SJCRH30 (cell line): ENCODE data around the gene NOTCH2. TPM values are rescaled to one million over a fixed set of nuclear protein-coding genes. Genes with fewer than 3 reads are reported as not detected.

Source experiments
- DNase-seq, 2 experiments: peaks; one replicate each; pipeline ENCODE4 v3.0.0-alpha.2; 2015 to 2020
- H3K27ac ChIP-seq: fragments of 250-450 bp; sonication (Bioruptor Pico); 2 replicates; pipeline ENCODE4 v1.5.1; 2020; ENCODE audit warnings: mild to moderate bottlenecking, moderate library complexity
- H3K27me3 ChIP-seq: fragments of 250-450 bp; sonication (Bioruptor Pico); 2 replicates; pipeline ENCODE4 v1.5.1; 2020; ENCODE audit warnings: mild to moderate bottlenecking, moderate library complexity
- H3K36me3 ChIP-seq: fragments of 250-450 bp; sonication (Bioruptor Pico); 2 replicates; pipeline ENCODE4 v1.5.1; 2020; ENCODE audit warnings: mild to moderate bottlenecking, moderate library complexity
- H3K4me1 ChIP-seq: fragments of 250-450 bp; sonication (Bioruptor Pico); 2 replicates; pipeline ENCODE4 v1.5.1; 2020; ENCODE audit warnings: mild to moderate bottlenecking, moderate library complexity
- H3K4me3 ChIP-seq: fragments of 250-450 bp; sonication (Bioruptor Pico); 2 replicates; pipeline ENCODE4 v1.5.1; 2020; ENCODE audit warnings: mild to moderate bottlenecking, moderate library complexity
- H3K9me3 ChIP-seq: fragments of 250-450 bp; sonication (Bioruptor Pico); replicated peaks from 2 replicates; pipeline ENCODE4 v1.5.1; 2020; ENCODE audit warnings: mild to moderate bottlenecking, moderate library complexity
- total RNA-seq: library from RNA; depleted of rRNA; stranded (reverse); fragments of >200 nt; shearing (Covaris generic); gene quantifications from 2 replicates; pipeline ENCODE4 v1.2.3, GENCODE V29; 2014

Gene NOTCH2
- total RNA-seq, 1 experiment from 2014 or later = 72.1 TPM

DNA sequence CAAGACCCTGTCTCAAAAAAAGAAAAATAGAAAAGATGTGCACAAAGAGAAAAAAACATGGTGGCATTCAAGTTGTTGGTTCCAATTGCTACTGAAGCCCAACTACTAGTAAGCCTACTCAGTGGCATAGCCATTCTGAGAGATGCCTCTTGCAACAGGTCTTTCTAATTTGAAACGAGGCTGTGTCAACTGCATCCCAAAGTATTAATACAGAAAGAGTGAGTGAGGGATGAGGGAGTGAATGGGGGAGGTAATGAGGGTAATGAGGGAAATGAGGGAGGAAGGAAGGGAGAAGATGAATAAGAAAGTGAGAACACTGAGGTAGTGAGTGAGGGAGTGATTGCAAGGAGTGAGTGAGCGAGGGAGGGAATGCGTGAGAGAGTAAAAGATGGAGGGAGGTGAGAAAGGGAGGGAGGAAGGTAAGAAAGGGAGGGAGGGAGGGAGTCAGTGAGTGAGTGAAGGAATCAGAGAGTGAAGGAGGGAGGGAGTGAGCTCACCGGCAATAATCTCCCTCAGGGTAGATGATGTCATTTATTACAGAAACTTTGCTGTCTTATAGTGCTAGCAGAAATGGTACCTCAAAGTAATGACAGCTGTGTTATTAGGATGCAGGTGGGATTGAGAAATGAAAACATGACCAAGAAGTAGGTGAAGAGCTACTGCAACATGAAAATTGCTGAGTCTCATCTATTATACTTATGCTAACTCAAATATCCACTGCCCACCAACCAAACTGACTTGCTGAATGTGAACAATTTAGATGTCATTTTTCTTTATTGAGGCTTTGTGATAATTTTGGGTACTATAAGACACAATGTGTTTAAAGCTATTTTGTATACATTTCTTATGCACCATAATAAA is 97.5 kb downstream of the NOTCH2 start:
- Histone ChIP-seq H3K4me3 (no peak overlapping the region), H3K36me3 (peaks cover 20% of the 10 kb centered on the region), H3K4me1 (no peaks in the 10 kb centered on the region), H3K9me3 (no peaks in the 10 kb centered on the region), H3K27me3 (no peaks in the 10 kb centered on the region), H3K27ac (no peak overlapping the region)
- DNase-seq = no peak

GRCh38 chr1:119968601-119969000 is 100.9 kb downstream of the NOTCH2 start:
- Histone ChIP-seq H3K9me3 (no peaks in the 10 kb centered on the region), H3K4me1 (no peaks in the 10 kb centered on the region), H3K27me3 (no peaks in the 10 kb centered on the region), H3K36me3 (peaks cover 44% of the 10 kb centered on the region), H3K27ac (no peak overlapping the region), H3K4me3 (no peak overlapping the region)
- no peak for DNase-seq

GRCh38 chr1:119968068-119968492 is 101.4 kb downstream of the NOTCH2 start:
- Histone ChIP-seq H3K27ac (no peak overlapping the region), H3K4me3 (no peak overlapping the region), H3K4me1 (no peaks in the 10 kb centered on the region), H3K9me3 (no peaks in the 10 kb centered on the region), H3K27me3 (no peaks in the 10 kb centered on the region), H3K36me3 (peaks cover 48% of the 10 kb centered on the region)
- peak; percentile 69 to 87 for DNase-seq

- Histone ChIP-seq H3K4me1 (no peaks in the 10 kb centered on the region), H3K27me3 (no peaks in the 10 kb centered on the region), H3K4me3 (no peak overlapping the region), H3K27ac (no peak overlapping the region), H3K9me3 (no peaks in the 10 kb centered on the region), H3K36me3 (peaks cover 55% of the 10 kb centered on the region)
- DNase-seq = no peak
Observed at GRCh38 chr1:119966681-119967080, 102.8 kb downstream of the NOTCH2 start.

DNA sequence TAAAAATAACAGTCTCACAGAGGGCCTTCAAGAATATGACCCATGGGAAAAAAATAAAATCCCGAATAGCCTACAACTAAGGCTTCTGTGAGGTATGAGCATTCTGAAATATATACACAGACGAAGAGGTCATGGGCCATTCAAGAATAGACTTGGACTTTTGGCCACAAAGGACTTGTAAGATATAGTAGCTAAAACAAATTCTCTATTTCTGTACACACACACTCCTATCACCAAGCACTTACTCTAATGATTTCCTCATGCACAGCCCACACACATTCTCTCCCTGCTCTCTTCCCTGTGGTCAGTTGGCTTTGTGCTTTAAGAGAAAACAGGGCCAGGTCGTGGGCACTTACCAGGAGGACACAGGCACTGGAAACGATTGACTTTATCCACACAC is 103.4 kb downstream of the NOTCH2 start:
- Histone ChIP-seq H3K4me1 (no peaks in the 10 kb centered on the region), H3K4me3 (no peak overlapping the region), H3K9me3 (no peaks in the 10 kb centered on the region), H3K36me3 (peaks cover 55% of the 10 kb centered on the region), H3K27me3 (no peaks in the 10 kb centered on the region), H3K27ac (no peak overlapping the region)
- DNase-seq = no peak

DNA sequence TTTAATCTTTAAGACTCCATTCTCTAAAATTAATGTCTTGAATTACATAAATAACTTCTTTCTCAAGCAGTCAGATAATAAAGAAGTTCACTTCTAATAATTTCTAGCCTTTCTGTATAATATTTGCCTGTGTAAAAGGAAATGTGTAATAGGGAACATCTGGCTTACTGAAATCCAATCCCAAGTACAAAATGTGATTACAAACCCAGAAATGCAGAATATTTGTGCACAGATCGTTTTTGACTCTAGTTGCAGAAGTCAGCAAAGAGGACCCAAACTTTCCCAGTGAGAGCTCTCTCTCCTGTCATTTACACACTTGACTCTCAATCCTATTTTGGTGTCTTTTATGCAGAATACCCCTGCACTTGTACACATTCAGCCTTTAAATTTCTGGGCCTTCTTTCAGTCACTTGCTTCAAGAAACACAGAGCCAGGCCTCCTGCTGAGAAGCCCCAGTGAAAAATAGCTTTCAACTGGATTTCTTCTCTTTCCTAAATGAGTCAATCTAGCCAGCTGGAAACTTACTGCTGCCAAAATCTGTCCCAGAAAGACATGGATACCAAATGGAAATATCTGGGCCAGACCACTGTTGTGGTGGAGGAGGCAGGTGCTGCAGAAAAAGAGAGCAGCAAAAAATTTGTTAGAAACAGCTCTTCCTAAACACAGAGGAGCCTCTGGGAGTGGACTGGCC is 104.6 kb downstream of the NOTCH2 start:
- Histone ChIP-seq H3K27me3 (no peaks in the 10 kb centered on the region), H3K4me3 (no peak overlapping the region), H3K4me1 (no peaks in the 10 kb centered on the region), H3K27ac (no peak overlapping the region), H3K36me3 (peaks cover 55% of the 10 kb centered on the region), H3K9me3 (no peaks in the 10 kb centered on the region)
- DNase-seq = peak in 1 of 2 experiments; percentile 15

GRCh38 chr1:119962296-119962968 is 107.0 kb downstream of the NOTCH2 start:
- no peak for DNase-seq
- Histone ChIP-seq H3K4me1 (no peaks in the 10 kb centered on the region), H3K36me3 (peaks cover 49% of the 10 kb centered on the region), H3K4me3 (no peak overlapping the region), H3K27ac (no peak overlapping the region), H3K9me3 (no peaks in the 10 kb centered on the region), H3K27me3 (no peaks in the 10 kb centered on the region)

DNA sequence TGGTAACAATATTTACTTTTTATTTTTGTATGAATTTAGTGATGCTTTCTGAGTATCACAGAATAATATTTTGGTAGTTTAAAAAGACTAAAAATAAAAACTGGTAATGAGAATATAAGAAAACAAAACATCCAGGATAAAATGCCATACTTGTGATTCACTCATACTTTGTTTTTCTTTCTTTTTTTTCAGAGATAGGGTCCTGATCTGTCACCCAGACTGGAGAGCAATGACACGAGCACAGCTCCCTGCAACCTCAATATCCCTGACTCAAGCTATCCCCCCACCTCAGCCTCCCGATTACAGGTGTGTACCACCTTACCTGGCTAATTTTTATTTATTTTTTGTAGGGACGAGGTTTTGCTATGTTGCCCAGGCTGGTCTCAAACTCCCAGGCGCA is 109.0 kb downstream of the NOTCH2 start:
- Histone ChIP-seq H3K27ac (no peak overlapping the region), H3K36me3 (peaks cover 42% of the 10 kb centered on the region), H3K4me3 (no peak overlapping the region), H3K4me1 (no peaks in the 10 kb centered on the region), H3K9me3 (no peaks in the 10 kb centered on the region), H3K27me3 (no peaks in the 10 kb centered on the region)
- DNase-seq = no peak

GRCh38 chr1:119959268-119960220 is 109.9 kb downstream of the NOTCH2 start:
- no peak overlapping the region for H3K4me3 ChIP-seq
- no peak for DNase-seq
- no peak overlapping the region for H3K27ac ChIP-seq
- H3K9me3 ChIP-seq = no peaks in the 10 kb centered on the region
- no peaks in the 10 kb centered on the region for H3K4me1 ChIP-seq
- H3K36me3 ChIP-seq = peaks cover 35% of the 10 kb centered on the region
- no peaks in the 10 kb centered on the region for H3K27me3 ChIP-seq

GRCh38 chr1:119958223-119958622 is 111.2 kb downstream of the NOTCH2 start:
- Histone ChIP-seq H3K27ac (no peak overlapping the region), H3K4me3 (no peak overlapping the region), H3K36me3 (peaks cover 31% of the 10 kb centered on the region), H3K27me3 (no peaks in the 10 kb centered on the region), H3K9me3 (no peaks in the 10 kb centered on the region), H3K4me1 (no peaks in the 10 kb centered on the region)
- DNase-seq = no peak

DNA sequence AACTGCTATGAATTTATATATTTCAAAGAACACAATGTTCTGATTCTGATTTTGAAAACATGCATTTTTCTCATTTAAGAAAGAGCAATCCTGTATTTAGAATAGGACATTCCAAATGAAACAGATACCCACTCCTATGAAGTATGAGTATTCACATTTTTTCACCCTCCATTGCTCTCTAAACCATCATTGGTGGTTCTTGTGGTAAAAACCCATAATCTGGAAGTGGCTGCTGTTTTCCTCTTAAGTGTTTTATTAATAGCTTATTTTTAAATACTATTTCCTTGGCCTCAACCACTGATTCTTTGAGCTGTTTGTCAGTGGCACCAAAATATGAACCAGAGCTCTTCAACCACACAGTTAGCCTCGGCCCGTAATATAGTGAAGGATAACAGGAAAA is 113.2 kb downstream of the NOTCH2 start:
- H3K9me3 ChIP-seq = no peaks in the 10 kb centered on the region
- H3K4me3 ChIP-seq = no peak overlapping the region
- H3K4me1 ChIP-seq = no peaks in the 10 kb centered on the region
- DNase-seq = no peak
- H3K36me3 ChIP-seq = peaks cover 29% of the 10 kb centered on the region
- no peak overlapping the region for H3K27ac ChIP-seq
- H3K27me3 ChIP-seq = no peaks in the 10 kb centered on the region

- H3K9me3 ChIP-seq = no peaks in the 10 kb centered on the region
- H3K4me3 ChIP-seq = no peak overlapping the region
- peaks cover 31% of the 10 kb centered on the region for H3K36me3 ChIP-seq
- no peaks in the 10 kb centered on the region for H3K4me1 ChIP-seq
- no peaks in the 10 kb centered on the region for H3K27me3 ChIP-seq
- DNase-seq = no peak
- no peak overlapping the region for H3K27ac ChIP-seq
Observed at GRCh38 chr1:119954476-119955422, 114.7 kb downstream of the NOTCH2 start.

DNA sequence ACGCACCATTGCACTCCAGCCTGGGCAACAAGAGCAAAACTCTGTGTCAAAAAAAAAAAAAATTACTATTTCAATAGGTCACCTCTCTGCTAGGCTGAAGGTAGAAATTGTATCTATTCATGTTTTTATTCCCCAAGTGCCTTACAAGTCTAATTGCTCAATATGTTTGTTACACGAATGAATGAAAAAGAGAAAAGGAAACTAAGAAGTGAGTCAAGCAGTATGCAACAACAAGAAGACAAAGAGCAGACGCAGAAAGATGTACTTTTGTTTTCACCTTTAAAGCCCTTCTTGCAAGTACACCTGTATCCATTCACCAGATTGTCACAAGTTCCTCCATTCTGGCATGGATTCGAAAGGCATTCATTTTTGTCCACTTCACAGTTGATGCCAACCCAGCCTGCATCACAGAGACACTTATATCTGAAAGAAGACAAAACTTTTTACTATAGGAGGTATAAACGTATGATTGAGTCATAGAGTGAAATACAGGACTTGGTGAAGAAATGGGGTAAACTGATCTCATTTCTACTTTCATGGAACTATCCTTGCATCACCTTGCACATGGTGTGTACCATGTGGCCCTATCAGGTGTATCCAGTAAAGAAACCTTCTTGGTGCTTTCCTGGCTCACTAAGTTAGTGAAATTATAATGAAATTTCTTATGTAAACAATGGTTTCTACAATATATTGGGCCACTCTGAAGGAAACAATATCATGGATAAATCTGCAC is 116.0 kb downstream of the NOTCH2 start:
- peaks cover 33% of the 10 kb centered on the region for H3K36me3 ChIP-seq
- H3K9me3 ChIP-seq = no peaks in the 10 kb centered on the region
- no peaks in the 10 kb centered on the region for H3K4me1 ChIP-seq
- no peak for DNase-seq
- no peak overlapping the region for H3K27ac ChIP-seq
- no peak overlapping the region for H3K4me3 ChIP-seq
- no peaks in the 10 kb centered on the region for H3K27me3 ChIP-seq
